Brain microvascular endothelial cell (primary cell): ENCODE data around the gene KCNJ5.

Experiments used
- DNase-seq: peaks from one replicate; pipeline ENCODE4 v3.0.0-alpha.2; 2020
- H3K27ac ChIP-seq: fragments of 250-450 bp; sonication (Bioruptor Pico); 2 replicates; pipeline ENCODE4 v1.5.1; 2020; ENCODE audit warnings: mild to moderate bottlenecking, moderate library complexity
- H3K27me3 ChIP-seq: fragments of 250-450 bp; sonication (Bioruptor Pico); replicated peaks from 2 replicates; pipeline ENCODE4 v1.5.1; 2020; ENCODE audit warnings: mild to moderate bottlenecking
- H3K36me3 ChIP-seq: fragments of 250-450 bp; sonication (Bioruptor Pico); replicated peaks from 2 replicates; pipeline ENCODE4 v1.5.1; 2020; ENCODE audit warnings: mild to moderate bottlenecking
- H3K4me3 ChIP-seq: 2 replicates; pipeline ENCODE4 v1.5.1; 2011; ENCODE audit warnings: low read depth, mild to moderate bottlenecking, control low read depth, low read length, moderate library complexity
- CTCF ChIP-seq: IDR thresholded peaks from 2 replicates; pipeline ENCODE4 v1.5.1; 2011; ENCODE audit warnings: low read depth, mild to moderate bottlenecking, moderate library complexity, low read length, control low read depth, inconsistent platforms; ENCODE audit errors: missing control alignments
- in situ Hi-C: cut with HindIII; loops from 2 replicates; pipeline ENCODE4 v1.10.0; 2017; ENCODE audit warnings: low sequenced_read_pairs, low pct_ligation_motif_present

Gene KCNJ5

DNA sequence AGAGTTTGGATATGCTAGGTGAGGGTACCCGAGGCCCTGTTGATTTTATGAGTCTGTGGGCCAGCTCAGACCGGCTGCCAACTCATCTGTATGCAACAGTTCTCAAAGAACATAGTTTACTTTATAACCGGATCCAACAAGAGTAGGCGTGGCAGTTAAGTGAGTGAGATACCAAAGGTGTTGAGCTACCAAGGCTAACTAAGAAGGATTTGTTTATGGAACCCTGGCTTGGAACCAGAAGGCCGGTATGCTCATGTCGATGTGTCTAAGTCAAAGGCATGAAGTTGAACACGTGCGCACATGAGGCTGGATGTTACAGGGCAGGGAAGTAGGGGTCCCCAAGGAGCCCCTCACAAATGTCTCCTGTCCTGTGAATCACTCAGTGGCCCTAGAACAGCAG lies 23.9 kb upstream of the KCNJ5 start, which contains the start of gene KCNJ1:
Gene KCNJ1 (minus strand): TSS at position 20 of the 400 bp plus-strand sequence. CDS start 27,053 bp downstream, outside the sequence.
- in situ Hi-C loops = no loop called here
- H3K36me3 ChIP-seq = no peaks in the 10 kb centered on the region
- H3K4me3 ChIP-seq = no peak within 1 kb of the TSS
- TF ChIP-seq CTCF = no peak
- no peaks in the 10 kb centered on the region for H3K27me3 ChIP-seq
- no peak for DNase-seq
- H3K27ac ChIP-seq = no peak within 1 kb of the TSS

DNA sequence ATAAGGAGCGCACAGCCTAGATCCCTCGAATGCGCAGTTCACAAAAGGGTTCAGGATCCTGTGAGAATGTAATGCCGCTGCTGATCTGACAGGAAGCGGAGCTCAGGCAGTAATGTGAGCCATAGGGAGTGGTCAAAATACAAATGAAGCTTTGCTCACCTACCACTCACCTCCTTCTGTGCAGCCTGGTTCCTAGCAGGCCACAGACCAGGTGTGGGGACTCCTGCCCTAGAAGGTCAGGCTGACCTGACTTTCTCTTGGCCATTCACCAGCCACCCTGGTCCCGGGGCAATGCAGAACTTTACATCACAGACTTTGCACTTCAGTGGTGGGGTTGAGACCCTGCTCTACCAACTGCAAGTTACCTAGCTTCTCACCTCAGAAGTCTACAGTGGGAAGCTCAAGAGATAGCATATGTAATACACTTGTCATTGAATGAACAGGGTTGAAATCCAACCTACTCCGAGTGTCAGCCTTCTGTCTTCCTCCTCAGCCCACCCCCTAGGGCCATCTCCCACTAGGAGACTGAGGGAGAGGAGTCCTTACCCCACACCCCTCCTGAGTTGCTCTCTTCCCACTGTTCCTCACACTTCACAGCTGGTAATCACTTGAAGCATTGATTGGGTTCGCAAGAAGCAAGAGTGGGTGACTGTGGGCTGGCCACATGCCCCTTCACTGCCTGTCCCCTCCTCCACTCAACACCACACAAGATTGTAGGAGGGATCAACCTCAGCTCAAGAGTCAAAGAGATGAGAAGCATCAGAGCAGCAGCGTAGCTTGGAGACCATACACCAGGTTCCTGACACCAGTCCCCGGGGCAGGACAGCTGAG lies 22.1 kb upstream of the KCNJ5 start:
- no peak for DNase-seq
- TF ChIP-seq CTCF = no peak
- in situ Hi-C loops = no loop called here
- Histone ChIP-seq H3K4me3 (no peak overlapping the region), H3K36me3 (no peaks in the 10 kb centered on the region), H3K27me3 (no peaks in the 10 kb centered on the region), H3K27ac (no peak overlapping the region)

DNA sequence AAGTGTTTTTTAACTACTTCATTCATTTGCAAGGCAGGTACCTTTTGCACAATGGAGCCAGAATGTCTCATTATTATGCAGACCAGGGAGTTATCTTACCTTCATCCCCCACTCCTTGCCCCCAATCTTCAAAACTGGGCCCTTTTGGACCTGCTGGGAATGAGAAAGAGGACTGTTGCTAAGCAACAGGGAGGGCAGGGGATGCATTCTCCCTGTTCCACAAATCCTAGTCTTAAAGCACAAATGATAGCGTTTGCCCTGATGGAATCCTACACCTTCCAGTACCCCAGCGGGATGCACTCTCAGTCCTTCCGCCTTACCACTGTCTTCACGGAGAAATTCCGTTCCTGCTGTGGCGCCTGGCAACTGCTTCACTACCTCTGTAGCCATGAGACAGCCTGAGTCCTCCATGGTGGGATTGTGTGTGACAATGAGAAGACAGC lies 20.0 kb upstream of the KCNJ5 start:
- no peak for DNase-seq
- H3K27ac ChIP-seq = no peak overlapping the region
- no peak overlapping the region for H3K4me3 ChIP-seq
- H3K36me3 ChIP-seq = no peaks in the 10 kb centered on the region
- no peak for TF ChIP-seq CTCF
- no peaks in the 10 kb centered on the region for H3K27me3 ChIP-seq
- in situ Hi-C loops = no loop called here

- no peak for TF ChIP-seq CTCF
- Histone ChIP-seq H3K36me3 (no peaks in the 10 kb centered on the region), H3K27ac (no peak overlapping the region), H3K27me3 (no peaks in the 10 kb centered on the region), H3K4me3 (no peak overlapping the region)
- no peak for DNase-seq
- in situ Hi-C loops = no loop called here
Measured at GRCh38 chr11:128872094-128872493, 19.1 kb upstream of the KCNJ5 start.

DNA sequence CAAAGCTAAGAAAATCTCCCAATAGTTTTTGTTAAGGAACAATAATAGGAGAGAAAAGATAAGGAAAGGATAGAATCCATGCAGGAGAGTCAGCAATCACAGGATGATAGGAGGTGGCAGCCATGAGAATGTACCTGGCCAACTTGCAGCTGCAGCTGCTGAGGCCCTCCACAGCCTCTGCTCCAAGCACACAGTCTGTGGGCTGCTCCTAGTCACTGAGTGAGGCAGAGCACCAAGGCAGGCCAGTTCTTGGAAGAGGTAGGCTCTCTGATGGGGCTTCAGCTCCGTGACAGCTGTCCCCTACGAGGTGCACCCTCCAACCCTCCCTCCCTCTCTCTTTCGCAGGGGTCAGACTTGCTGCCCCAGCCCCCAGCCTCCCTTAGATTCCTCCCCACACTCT lies 18.6 kb upstream of the KCNJ5 start:
- Histone ChIP-seq H3K27ac (no peak overlapping the region), H3K27me3 (no peaks in the 10 kb centered on the region), H3K36me3 (no peaks in the 10 kb centered on the region), H3K4me3 (no peak overlapping the region)
- no peak for TF ChIP-seq CTCF
- no peak for DNase-seq
- in situ Hi-C loops = no loop called here
